ENCODE measurements around the gene YJEFN3. TPM values are rescaled to one million over a fixed set of nuclear protein-coding genes. Genes with fewer than 3 reads are reported as not detected.

YJEFN3 gene
- total RNA-seq, 2 donors from 2014 or later, result 8.1 to 19.3 TPM

DNA sequence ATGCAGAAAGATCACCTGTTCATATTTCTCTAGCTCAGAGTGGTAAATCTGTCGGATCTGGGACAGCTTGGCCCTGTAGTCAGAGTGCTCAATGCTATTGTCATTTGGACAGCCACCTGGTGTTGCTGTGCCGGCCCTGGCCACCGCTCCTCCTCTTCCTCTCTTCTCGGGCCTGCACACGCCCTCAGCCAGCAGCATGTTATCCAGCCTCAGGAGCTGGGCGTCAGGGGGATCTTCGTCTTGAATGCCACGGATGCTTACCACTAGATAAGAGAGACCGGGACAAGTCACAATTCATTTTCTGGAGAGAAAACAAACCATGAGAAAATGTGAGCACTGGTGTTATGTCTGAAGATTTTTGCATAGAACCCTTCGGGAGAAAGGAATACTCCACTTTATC lies 41.9 kb downstream of the YJEFN3 start:
- WGBS, result 78% methylated on average over 10 of the region's 10 CpGs
- intact Hi-C loops (cut with DNase I), result no loop called here
- DNase-seq (ENCODE audit: low spot score), result no peak

DNA sequence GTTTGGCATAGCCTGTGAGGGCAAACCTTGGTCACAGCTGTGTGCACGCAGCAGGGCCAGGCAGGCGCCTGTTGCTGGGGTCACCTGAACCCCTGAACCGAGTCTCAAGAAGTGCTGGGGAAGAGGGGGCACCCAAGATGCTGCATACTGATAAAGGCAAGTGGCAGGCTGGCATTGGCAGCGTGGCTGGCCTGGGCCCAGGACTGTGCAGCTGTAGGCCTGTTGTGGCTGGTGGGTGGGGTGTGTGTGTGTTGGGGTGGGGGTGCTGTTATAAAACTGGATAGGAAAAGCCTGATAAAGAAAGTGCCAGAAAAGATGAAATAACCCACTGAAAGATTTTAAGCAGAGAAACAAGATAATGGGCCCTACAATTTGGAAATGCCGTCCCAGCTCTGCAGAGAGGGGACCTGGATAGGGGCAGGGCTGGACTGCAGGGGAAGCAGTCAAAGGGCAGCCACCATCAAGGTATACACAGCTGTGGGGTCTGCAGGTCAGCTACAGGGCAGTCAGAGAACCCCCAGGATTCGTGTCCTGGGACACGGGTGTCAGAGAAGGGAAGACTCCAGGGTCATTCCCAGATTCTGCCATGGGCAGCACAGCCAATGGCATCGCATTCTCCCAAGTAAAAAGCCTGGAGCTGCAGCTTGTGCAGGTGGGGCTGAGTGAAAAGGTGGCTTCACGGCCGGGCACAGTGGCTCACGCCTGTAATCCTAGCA lies 42.5 kb downstream of the YJEFN3 start:
- TF ChIP-seq POLR2AphosphoS5 (IDR thresholded peaks at IDR 0.05) (no peak), POLR2A (IDR thresholded peaks at IDR 0.05) (no peak)
- TF ChIP-seq, protein P1, sequence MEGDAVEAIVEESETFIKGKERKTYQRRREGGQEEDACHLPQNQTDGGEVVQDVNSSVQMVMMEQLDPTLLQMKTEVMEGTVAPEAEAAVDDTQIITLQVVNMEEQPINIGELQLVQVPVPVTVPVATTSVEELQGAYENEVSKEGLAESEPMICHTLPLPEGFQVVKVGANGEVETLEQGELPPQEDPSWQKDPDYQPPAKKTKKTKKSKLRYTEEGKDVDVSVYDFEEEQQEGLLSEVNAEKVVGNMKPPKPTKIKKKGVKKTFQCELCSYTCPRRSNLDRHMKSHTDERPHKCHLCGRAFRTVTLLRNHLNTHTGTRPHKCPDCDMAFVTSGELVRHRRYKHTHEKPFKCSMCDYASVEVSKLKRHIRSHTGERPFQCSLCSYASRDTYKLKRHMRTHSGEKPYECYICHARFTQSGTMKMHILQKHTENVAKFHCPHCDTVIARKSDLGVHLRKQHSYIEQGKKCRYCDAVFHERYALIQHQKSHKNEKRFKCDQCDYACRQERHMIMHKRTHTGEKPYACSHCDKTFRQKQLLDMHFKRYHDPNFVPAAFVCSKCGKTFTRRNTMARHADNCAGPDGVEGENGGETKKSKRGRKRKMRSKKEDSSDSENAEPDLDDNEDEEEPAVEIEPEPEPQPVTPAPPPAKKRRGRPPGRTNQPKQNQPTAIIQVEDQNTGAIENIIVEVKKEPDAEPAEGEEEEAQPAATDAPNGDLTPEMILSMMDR (IDR thresholded peaks at IDR 0.05), result no peak
- no peak overlapping the region for H3K27ac ChIP-seq
- H3K4me1 ChIP-seq (replicated peaks), result no peaks in the 10 kb centered on the region
- no peak overlapping the region for H3K4me3 ChIP-seq
- H3K27me3 ChIP-seq (replicated peaks; ENCODE audit: insufficient read depth), result no peaks in the 10 kb centered on the region
- no peaks in the 10 kb centered on the region for H3K36me3 ChIP-seq
- intact Hi-C loops (cut with DNase I), result no loop called here
- 85% methylated on average over 11 of the region's 11 CpGs for WGBS
- no peaks in the 10 kb centered on the region for H3K9me3 ChIP-seq
- no peak for DNase-seq (ENCODE audit: low spot score)

More for the DNA sequence above, 41.9 kb downstream of the YJEFN3 start:
- H3K27ac ChIP-seq, result no peak overlapping the region
- H3K36me3 ChIP-seq, result no peaks in the 10 kb centered on the region
- TF ChIP-seq, protein P1 (IDR thresholded peaks at IDR 0.05), result no peak
- no peak for TF ChIP-seq POLR2A (IDR thresholded peaks at IDR 0.05)
- no peak for TF ChIP-seq POLR2AphosphoS5 (IDR thresholded peaks at IDR 0.05)
- H3K4me3 ChIP-seq, result no peak overlapping the region
- H3K9me3 ChIP-seq, result no peaks in the 10 kb centered on the region
- H3K4me1 ChIP-seq (replicated peaks), result no peaks in the 10 kb centered on the region
- H3K27me3 ChIP-seq (replicated peaks; ENCODE audit: insufficient read depth), result no peaks in the 10 kb centered on the region

DNA sequence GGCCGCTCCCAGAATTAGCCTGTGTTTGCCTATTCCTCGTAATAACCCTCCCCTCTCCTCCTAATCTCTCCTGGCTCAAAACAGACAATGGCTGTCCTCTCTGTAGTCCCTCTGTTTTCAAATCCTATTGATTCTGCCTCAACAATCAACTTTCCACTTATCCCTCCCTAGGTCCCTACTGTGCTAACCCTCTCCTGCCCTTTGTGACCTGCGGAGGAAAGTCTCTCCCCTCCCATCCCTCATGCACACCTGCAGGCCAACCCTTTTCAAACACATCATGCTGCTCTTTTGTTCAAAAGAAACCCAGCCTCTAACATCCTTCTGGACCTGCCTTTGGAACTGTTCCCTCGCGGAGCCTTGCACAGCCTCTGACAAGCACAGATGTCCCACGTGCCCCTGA lies 46.7 kb downstream of the YJEFN3 start:
- Histone ChIP-seq H3K9me3 (no peaks in the 10 kb centered on the region), H3K36me3 (no peaks in the 10 kb centered on the region), H3K27ac (no peak overlapping the region), H3K27me3 (replicated peaks; ENCODE audit: insufficient read depth) (no peaks in the 10 kb centered on the region), H3K4me1 (replicated peaks) (no peaks in the 10 kb centered on the region), H3K4me3 (no peak overlapping the region)
- no peak for TF ChIP-seq POLR2AphosphoS5 (IDR thresholded peaks at IDR 0.05)
- TF ChIP-seq POLR2A (IDR thresholded peaks at IDR 0.05), result no peak
- TF ChIP-seq, protein P1 (IDR thresholded peaks at IDR 0.05), result no peak
- no peak for DNase-seq (ENCODE audit: low spot score)
- intact Hi-C loops (cut with DNase I), result no loop called here
- 65% methylated on average over 6 of the region's 6 CpGs for WGBS

DNA sequence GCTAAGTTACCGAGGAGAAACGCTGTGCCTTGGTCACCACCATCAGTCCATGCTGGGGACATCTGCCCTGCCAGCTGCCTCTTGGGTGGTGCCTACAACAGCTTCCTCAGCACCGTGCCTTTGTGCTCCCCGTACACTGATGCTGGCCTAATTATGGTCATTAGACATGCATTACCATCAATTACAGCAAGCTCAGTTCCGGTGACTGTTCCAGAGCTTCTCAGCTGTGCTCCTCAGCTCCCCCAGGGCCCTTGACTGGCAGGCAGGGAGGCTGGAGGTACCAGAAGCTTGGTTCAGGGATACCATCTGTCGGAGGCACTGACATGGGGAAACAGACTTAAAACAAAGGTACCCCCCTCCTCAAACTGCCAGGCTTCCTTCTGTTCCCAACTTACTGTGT lies 49.5 kb downstream of the YJEFN3 start:
- WGBS, result 84% methylated on average over 6 of the region's 6 CpGs
- no peak for DNase-seq (ENCODE audit: low spot score)
- intact Hi-C loops (cut with DNase I), result no loop called here

More for the DNA sequence above, 49.5 kb downstream of the YJEFN3 start:
- TF ChIP-seq POLR2A (IDR thresholded peaks at IDR 0.05) (no peak), POLR2AphosphoS5 (IDR thresholded peaks at IDR 0.05) (no peak)
- TF ChIP-seq, protein P1 (IDR thresholded peaks at IDR 0.05), result no peak
- Histone ChIP-seq H3K4me3 (no peak overlapping the region), H3K27me3 (replicated peaks; ENCODE audit: insufficient read depth) (no peaks in the 10 kb centered on the region), H3K27ac (no peak overlapping the region), H3K4me1 (replicated peaks) (no peaks in the 10 kb centered on the region), H3K36me3 (no peaks in the 10 kb centered on the region), H3K9me3 (no peaks in the 10 kb centered on the region)

All from prostate gland (tissue), 2 donors.